Gastrocnemius medialis (tissue), 4 donors: Measurements from ENCODE around the gene CENPB.

Source experiments
- CTCF ChIP-seq, 5 experiments: fragments of 450-650 bp in 3 of 5; fragments of 200-600 bp in 2 of 5; sonication (generic) in 2 of 5; IDR thresholded peaks in 4 of 5; conservative IDR thresholded peaks in 1 of 5; 1 replicate in 4 of 5; 2 replicates in 1 of 5; pipeline ENCODE4 v1.5.1; 2016 to 2019; ENCODE audit warnings: antibody characterized with exemption in 5 of 5, mild to moderate bottlenecking in 3 of 5, moderate library complexity in 3 of 5
- POLR2A ChIP-seq, 2 donors: fragments of 450-650 bp; IDR thresholded peaks; one replicate each; pipeline ENCODE4 v1.6.1; 2017; ENCODE audit warnings: antibody characterized with exemption in 2 of 2, mild to moderate bottlenecking in 2 of 2, moderate library complexity in 2 of 2

- no peak for TF ChIP-seq CTCF (IDR thresholded peaks at IDR 0.05 in 4 of 5, conservative IDR thresholded peaks at IDR 0.05 in 1 of 5)
- no peak for TF ChIP-seq POLR2A (IDR thresholded peaks at IDR 0.05)
Observed at GRCh38 chr20:3771552-3772058, 14.9 kb downstream of the CENPB start.
